ENCODE data around the gene SFT2D1.

GRCh38 chr6:166365221-166365620 is 22.9 kb upstream of the SFT2D1 start:
- TF ChIP-seq CTCF (IDR thresholded peaks at IDR 0.05) (no peak), POLR2A (IDR thresholded peaks at IDR 0.05) (no peak)

All from testis (tissue), 2 donors.